HG03103 (cell line): ENCODE measurements around the gene TNFAIP8L3.

Source experiments
- ATAC-seq: cut with Tn5 transposase; IDR thresholded peaks from one replicate; pipeline ENCODE4 v1.9.1; 2021; ENCODE audit warnings: low read depth; ENCODE audit not compliant: unreplicated experiment

The TNFAIP8L3 gene

GRCh38 chr15:51119120-51119519 lies 24.4 kb upstream of the TNFAIP8L3 start:
- ATAC-seq: no peak

- no peak for ATAC-seq
These were observed 22.6 kb upstream of the TNFAIP8L3 start for GRCh38 chr15:51117270-51117669.

GRCh38 chr15:51114437-51115119 lies 19.9 kb upstream of the TNFAIP8L3 start:
- no peak for ATAC-seq

- ATAC-seq: no peak
These were observed 17.4 kb upstream of the TNFAIP8L3 start for GRCh38 chr15:51112078-51112477.

GRCh38 chr15:51111061-51111460 lies 16.4 kb upstream of the TNFAIP8L3 start:
- no peak for ATAC-seq

GRCh38 chr15:51110171-51110570 lies 15.5 kb upstream of the TNFAIP8L3 start:
- ATAC-seq: no peak

- no peak for ATAC-seq
These were observed 14.3 kb upstream of the TNFAIP8L3 start for GRCh38 chr15:51108933-51109550.

GRCh38 chr15:51107612-51108011 lies 12.9 kb upstream of the TNFAIP8L3 start:
- ATAC-seq: no peak

GRCh38 chr15:51106481-51106880 lies 11.8 kb upstream of the TNFAIP8L3 start:
- ATAC-seq: no peak

- ATAC-seq: no peak
These were observed 10.8 kb upstream of the TNFAIP8L3 start for GRCh38 chr15:51105430-51106016.

- no peak for ATAC-seq
These were observed 9.8 kb upstream of the TNFAIP8L3 start for GRCh38 chr15:51104512-51104911.

- ATAC-seq: no peak
These were observed 8.6 kb upstream of the TNFAIP8L3 start for GRCh38 chr15:51103330-51103729.

- ATAC-seq: no peak
These were observed 6.2 kb upstream of the TNFAIP8L3 start for GRCh38 chr15:51100785-51101489.

GRCh38 chr15:51099185-51099584 lies 4.5 kb upstream of the TNFAIP8L3 start:
- no peak for ATAC-seq

GRCh38 chr15:51098331-51098619 lies 3.6 kb upstream of the TNFAIP8L3 start:
- no peak for ATAC-seq

- no peak for ATAC-seq
These were observed 3.0 kb upstream of the TNFAIP8L3 start for GRCh38 chr15:51097553-51098330.

GRCh38 chr15:51096976-51097375 lies 2.3 kb upstream of the TNFAIP8L3 start:
- ATAC-seq: no peak

- ATAC-seq: no peak
These were observed 1.1 kb upstream of the TNFAIP8L3 start for GRCh38 chr15:51095681-51096331.

- no peak for ATAC-seq
These were observed 684 bp downstream of the TNFAIP8L3 start for GRCh38 chr15:51093839-51094605.

GRCh38 chr15:51093488-51093838 lies 1.2 kb downstream of the TNFAIP8L3 start:
- ATAC-seq: no peak
